HS-27A (cell line): Measurements from ENCODE around the gene KIAA1671.
"Not testable (repeated sequence)": the region's sequence is repeated elsewhere in the genome, so short reads cannot be mapped to it uniquely, and the experiment has no call there.

ENCODE experiments used
- DNase-seq: peaks from one replicate; pipeline ENCODE4 v3.0.0-alpha.2; 2012; ENCODE audit warnings: low read depth, missing footprints

KIAA1671 gene

GRCh38 chr22:25174888-25175411 is 222.4 kb downstream of the KIAA1671 start:
- DNase-seq: no peak

- DNase-seq: no peak
These were observed 223.7 kb downstream of the KIAA1671 start for GRCh38 chr22:25176175-25176574.

- DNase-seq: no peak
These were observed 224.3 kb downstream of the KIAA1671 start for GRCh38 chr22:25176799-25177198.

GRCh38 chr22:25177226-25177625 is 224.7 kb downstream of the KIAA1671 start:
- no peak for DNase-seq

GRCh38 chr22:25177895-25178294 is 225.4 kb downstream of the KIAA1671 start:
- DNase-seq: no peak

- DNase-seq: not testable (repeated sequence)
These were observed 225.8 kb downstream of the KIAA1671 start for GRCh38 chr22:25178348-25178747.

- DNase-seq: not testable (repeated sequence)
These were observed 226.5 kb downstream of the KIAA1671 start for GRCh38 chr22:25178869-25179631.

- DNase-seq: no peak
These were observed 229.9 kb downstream of the KIAA1671 start for GRCh38 chr22:25182131-25183110.

GRCh38 chr22:25183949-25184619 is 231.6 kb downstream of the KIAA1671 start:
- no peak for DNase-seq

GRCh38 chr22:25186140-25186539 is 233.6 kb downstream of the KIAA1671 start:
- no peak for DNase-seq

GRCh38 chr22:25187469-25187868 is 235.0 kb downstream of the KIAA1671 start:
- no peak for DNase-seq

- no peak for DNase-seq
These were observed 239.9 kb downstream of the KIAA1671 start for GRCh38 chr22:25192406-25192805.

GRCh38 chr22:25193130-25193529 is 240.6 kb downstream of the KIAA1671 start:
- no peak for DNase-seq

GRCh38 chr22:25193548-25193947 is 241.0 kb downstream of the KIAA1671 start:
- no peak for DNase-seq

- DNase-seq: no peak
These were observed 243.8 kb downstream of the KIAA1671 start for GRCh38 chr22:25196326-25196725.

GRCh38 chr22:25197340-25197739 is 244.8 kb downstream of the KIAA1671 start:
- no peak for DNase-seq

- no peak for DNase-seq
These were observed 247.4 kb downstream of the KIAA1671 start, which contains the start of gene CRYBB3 for GRCh38 chr22:25199731-25200520. Gene CRYBB3 (plus strand): TSS chr22:25199858. CDS start chr22:25201397, 1,539 bp downstream.

- DNase-seq: no peak
These were observed 248.5 kb downstream of the KIAA1671 start for GRCh38 chr22:25200967-25201366.

- DNase-seq: no peak
These were observed 249.2 kb downstream of the KIAA1671 start for GRCh38 chr22:25201557-25202273.

GRCh38 chr22:25202290-25202921 is 249.9 kb downstream of the KIAA1671 start:
- DNase-seq: peak; percentile 7
